IMR-90 (cell line): ENCODE data around the gene RBFA.

Source experiments
- BHLHE40 ChIP-seq: fragments of 150-350 bp; IDR thresholded peaks from 2 replicates; pipeline ENCODE4 v1.6.1; 2016; ENCODE audit warnings: mild to moderate bottlenecking, low read depth, low read length
- CTCF ChIP-seq: conservative IDR thresholded peaks from 2 replicates; pipeline ENCODE4 v1.5.1; 2012; ENCODE audit warnings: mild to moderate bottlenecking, low read depth, low read length, improper control_type of control experiment
- ELK1 ChIP-seq: fragments of 150-350 bp; IDR thresholded peaks from 2 replicates; pipeline ENCODE4 v1.6.1; 2016; ENCODE audit warnings: low read depth, mild to moderate bottlenecking, low read length, moderate library complexity, borderline replicate concordance
- FOS ChIP-seq: fragments of 150-350 bp; IDR thresholded peaks from 2 replicates; pipeline ENCODE4 v1.6.1; 2016; ENCODE audit warnings: low read depth, low read length
- MAFK ChIP-seq: IDR thresholded peaks from 2 replicates; pipeline ENCODE4 v1.6.1; 2012; ENCODE audit warnings: low read depth, low read length, improper control_type of control experiment
- MAZ ChIP-seq: IDR thresholded peaks from 2 replicates; pipeline ENCODE4 v1.6.1; 2012; ENCODE audit warnings: low read depth, mild to moderate bottlenecking, low read length, improper control_type of control experiment, moderate library complexity, borderline replicate concordance
- MXI1 ChIP-seq: IDR thresholded peaks from 2 replicates; pipeline ENCODE4 v1.6.1; 2012; ENCODE audit warnings: low read depth, mild to moderate bottlenecking, low read length, moderate library complexity, borderline replicate concordance
- POLR2A ChIP-seq: IDR thresholded peaks from 2 replicates; pipeline ENCODE4 v1.6.1; 2012; ENCODE audit warnings: mild to moderate bottlenecking, low read depth, low read length
- RAD21 ChIP-seq: IDR thresholded peaks from 2 replicates; pipeline ENCODE4 v1.6.1; 2012; ENCODE audit warnings: low read length, improper control_type of control experiment
- RCOR1 ChIP-seq: IDR thresholded peaks from 2 replicates; pipeline ENCODE4 v1.6.1; 2012; ENCODE audit warnings: mild to moderate bottlenecking, low read length, improper control_type of control experiment; ENCODE audit not compliant: insufficient replicate concordance
- SMC3 ChIP-seq: fragments of 150-350 bp; IDR thresholded peaks from 2 replicates; pipeline ENCODE4 v1.6.1; 2016; ENCODE audit warnings: low read depth, mild to moderate bottlenecking, antibody characterized with exemption, low read length, moderate library complexity

- TF ChIP-seq POLR2A = no peak
- TF ChIP-seq CTCF = no peak
- no peak for TF ChIP-seq FOS
- no peak for TF ChIP-seq ELK1
- TF ChIP-seq SMC3 = no peak
- no peak for TF ChIP-seq MAFK
- no peak for TF ChIP-seq RCOR1
- TF ChIP-seq MAZ = no peak
- TF ChIP-seq RAD21 = no peak
- no peak for TF ChIP-seq MXI1
- no peak for TF ChIP-seq BHLHE40
Observed at GRCh38 chr18:80029690-80030089, 4.5 kb upstream of the RBFA start.
